ENCODE results near the gene PRR13. TPM values are rescaled to one million over a fixed set of nuclear protein-coding genes. Genes with fewer than 3 reads are reported as not detected.

The PRR13 gene
- total RNA-seq, 4 donors from 2014 or later: 175 to 307 (median 261) TPM

DNA sequence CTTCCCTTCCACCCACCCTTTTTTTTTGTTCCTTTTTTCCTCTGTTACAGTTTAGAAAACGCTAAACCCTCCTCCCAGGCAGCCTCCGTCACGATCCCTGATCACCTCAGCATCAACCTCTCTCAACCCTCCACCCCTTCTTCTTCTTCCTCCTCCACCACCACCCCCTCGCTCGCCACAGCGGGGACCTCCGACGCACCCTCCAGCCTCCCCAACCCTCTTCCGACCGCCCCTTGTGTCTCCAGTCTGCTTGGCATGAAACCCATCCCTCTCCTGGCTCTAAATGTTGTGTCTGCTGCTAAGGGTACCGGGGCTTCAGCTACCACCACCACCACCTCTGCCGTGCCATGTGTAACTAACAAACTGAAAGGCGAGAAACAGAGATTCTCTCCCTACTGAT, 33.3 kb downstream of the PRR13 start:
- intact Hi-C loops (cut with DNase I; ENCODE audit: low total_unique reads) (no loop called here), in situ Hi-C loops (cut with MboI; ENCODE audit: low pct_ligation_motif_present in 1 of 4, low pct_unique_long_range_greater_than_20kb in 1 of 4, low sequenced_read_pairs in 3 of 4) (no loop called here)
- Histone ChIP-seq H3K4me1 (peaks cover 0 to 26% (median 9%) of the 10 kb centered on the region in 4 donors), H3K4me3 (no peak overlapping the region), H3K36me3 (peaks cover 0 to 89% (median 47%) of the 10 kb centered on the region in 4 donors), H3K9me3 (no peaks in the 10 kb centered on the region), H3K27me3 (no peaks in the 10 kb centered on the region), H3K27ac (peak overlapping the region in 2 of 4 donors; percentile 4 to 20)
- WGBS, 2 donors (ENCODE audit: low coverage in 1 of 2): 51 to 66% methylated on average over 5 to 13 of the region's 13 CpGs
- TF ChIP-seq EP300 (IDR thresholded peaks at IDR 0.05; ENCODE audit: low read depth): no peak
- TF ChIP-seq, protein P1, sequence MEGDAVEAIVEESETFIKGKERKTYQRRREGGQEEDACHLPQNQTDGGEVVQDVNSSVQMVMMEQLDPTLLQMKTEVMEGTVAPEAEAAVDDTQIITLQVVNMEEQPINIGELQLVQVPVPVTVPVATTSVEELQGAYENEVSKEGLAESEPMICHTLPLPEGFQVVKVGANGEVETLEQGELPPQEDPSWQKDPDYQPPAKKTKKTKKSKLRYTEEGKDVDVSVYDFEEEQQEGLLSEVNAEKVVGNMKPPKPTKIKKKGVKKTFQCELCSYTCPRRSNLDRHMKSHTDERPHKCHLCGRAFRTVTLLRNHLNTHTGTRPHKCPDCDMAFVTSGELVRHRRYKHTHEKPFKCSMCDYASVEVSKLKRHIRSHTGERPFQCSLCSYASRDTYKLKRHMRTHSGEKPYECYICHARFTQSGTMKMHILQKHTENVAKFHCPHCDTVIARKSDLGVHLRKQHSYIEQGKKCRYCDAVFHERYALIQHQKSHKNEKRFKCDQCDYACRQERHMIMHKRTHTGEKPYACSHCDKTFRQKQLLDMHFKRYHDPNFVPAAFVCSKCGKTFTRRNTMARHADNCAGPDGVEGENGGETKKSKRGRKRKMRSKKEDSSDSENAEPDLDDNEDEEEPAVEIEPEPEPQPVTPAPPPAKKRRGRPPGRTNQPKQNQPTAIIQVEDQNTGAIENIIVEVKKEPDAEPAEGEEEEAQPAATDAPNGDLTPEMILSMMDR (IDR thresholded peaks at IDR 0.05): no peak
- TF ChIP-seq POLR2AphosphoS5 (IDR thresholded peaks at IDR 0.05): no peak
- TF ChIP-seq POLR2A (IDR thresholded peaks at IDR 0.05): no peak
- no peak for DNase-seq

DNA sequence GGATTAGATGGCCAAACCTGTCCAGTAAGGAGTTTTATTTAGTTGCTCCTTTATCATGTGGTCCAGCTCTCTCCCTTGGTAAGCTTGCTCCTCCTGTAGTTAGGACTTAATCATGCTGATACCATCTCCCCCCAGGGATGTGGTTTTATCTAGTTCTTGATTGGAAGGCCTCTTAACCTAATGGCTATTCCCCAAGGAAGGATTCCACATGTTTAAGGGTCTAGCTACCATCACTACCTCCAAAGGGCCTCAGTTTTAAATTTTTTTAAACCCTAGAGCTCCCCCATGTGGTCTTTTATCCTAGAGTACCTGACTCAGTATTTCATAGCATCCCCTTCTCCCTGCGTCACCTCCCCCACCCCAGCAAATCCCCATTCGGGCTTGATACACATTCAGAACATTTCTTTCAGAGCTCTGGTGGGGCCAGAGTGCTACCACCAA, 35.3 kb downstream of the PRR13 start:
- in situ Hi-C loops (cut with MboI; ENCODE audit: low pct_ligation_motif_present in 1 of 4, low pct_unique_long_range_greater_than_20kb in 1 of 4, low sequenced_read_pairs in 3 of 4) (no loop called here), intact Hi-C loops (cut with DNase I; ENCODE audit: low total_unique reads) (no loop called here)
- TF ChIP-seq POLR2AphosphoS5 (IDR thresholded peaks at IDR 0.05): no peak
- TF ChIP-seq, protein P1 (IDR thresholded peaks at IDR 0.05): peak in 1 of 5 experiments; percentile 10
- peaks cover 0 to 22% (median 9%) of the 10 kb centered on the region in 4 donors for H3K4me1 ChIP-seq
- H3K9me3 ChIP-seq: no peaks in the 10 kb centered on the region
- H3K4me3 ChIP-seq: no peak overlapping the region
- H3K27me3 ChIP-seq: no peaks in the 10 kb centered on the region
- peaks cover 0 to 88% (median 43%) of the 10 kb centered on the region in 4 donors for H3K36me3 ChIP-seq
- DNase-seq: no peak
- no peak overlapping the region for H3K27ac ChIP-seq
- 60 to 72% methylated on average over 2 of the region's 2 CpGs for WGBS, 2 donors (ENCODE audit: low coverage in 1 of 2)

DNA sequence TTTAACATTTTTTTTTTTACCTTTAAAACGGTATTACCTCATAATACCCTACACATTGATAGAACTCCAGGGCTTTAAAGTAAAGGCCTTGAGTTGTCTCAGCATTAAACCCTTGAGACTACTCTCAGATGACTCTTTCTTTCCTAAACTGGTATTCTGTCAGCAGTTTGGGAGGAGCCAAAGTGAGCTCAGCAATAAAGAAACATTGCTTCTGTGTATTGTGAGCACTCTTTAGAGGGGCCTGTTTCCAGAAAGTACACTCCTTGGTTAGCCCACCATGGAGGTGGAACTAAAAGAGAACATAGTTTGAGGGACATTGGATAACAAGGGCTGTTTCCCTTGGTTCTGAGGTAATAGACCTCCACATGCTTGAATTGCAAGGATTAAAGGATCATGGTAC, 37.3 kb downstream of the PRR13 start:
- Histone ChIP-seq H3K4me3 (no peak overlapping the region), H3K9me3 (no peaks in the 10 kb centered on the region), H3K27me3 (no peaks in the 10 kb centered on the region), H3K27ac (peak overlapping the region in 1 of 4 donors; percentile 36), H3K36me3 (peaks cover 0 to 68% (median 32%) of the 10 kb centered on the region in 4 donors), H3K4me1 (peaks cover 0 to 22% (median 12%) of the 10 kb centered on the region in 4 donors)
- in situ Hi-C loops (cut with MboI; ENCODE audit: low pct_ligation_motif_present in 1 of 4, low pct_unique_long_range_greater_than_20kb in 1 of 4, low sequenced_read_pairs in 3 of 4) (no loop called here), intact Hi-C loops (cut with DNase I; ENCODE audit: low total_unique reads) (no loop called here)
- WGBS, 2 donors (ENCODE audit: low coverage in 1 of 2): 47 to 57% methylated on average over 1 of the region's 1 CpG
- TF ChIP-seq, protein P1 (IDR thresholded peaks at IDR 0.05): no peak
- no peak for TF ChIP-seq POLR2AphosphoS5 (IDR thresholded peaks at IDR 0.05)
- TF ChIP-seq EP300 (IDR thresholded peaks at IDR 0.05; ENCODE audit: low read depth): no peak
- TF ChIP-seq POLR2A (IDR thresholded peaks at IDR 0.05): no peak
- no peak for DNase-seq

DNA sequence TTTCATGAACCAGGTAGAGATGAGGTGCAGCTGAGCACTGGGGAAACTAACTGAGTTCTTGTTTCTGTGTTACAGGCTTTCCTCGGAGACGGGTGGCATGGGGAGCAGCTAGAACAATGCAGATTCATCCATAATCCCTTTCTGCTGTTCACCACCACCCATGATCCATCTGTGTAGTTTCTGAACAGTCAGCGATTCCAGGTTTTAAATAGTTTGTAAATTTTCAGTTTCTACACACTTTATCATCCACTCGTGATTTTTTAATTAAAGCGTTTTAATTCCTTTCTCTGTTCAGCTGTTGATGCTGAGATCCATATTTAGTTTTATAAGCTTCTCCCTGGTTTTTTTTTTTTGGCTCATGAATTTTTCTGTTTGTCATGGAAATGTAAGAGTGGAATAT, 37.8 kb downstream of the PRR13 start:
- Histone ChIP-seq H3K27me3 (no peaks in the 10 kb centered on the region), H3K36me3 (peaks cover 0 to 64% (median 30%) of the 10 kb centered on the region in 4 donors), H3K9me3 (no peaks in the 10 kb centered on the region), H3K4me1 (peaks cover 0 to 21% (median 12%) of the 10 kb centered on the region in 4 donors), H3K27ac (peak overlapping the region in 1 of 4 donors; percentile 36), H3K4me3 (no peak overlapping the region)
- TF ChIP-seq POLR2AphosphoS5 (IDR thresholded peaks at IDR 0.05): no peak
- no peak for TF ChIP-seq POLR2A (IDR thresholded peaks at IDR 0.05)
- TF ChIP-seq, protein P1 (IDR thresholded peaks at IDR 0.05): no peak
- no peak for TF ChIP-seq EP300 (IDR thresholded peaks at IDR 0.05; ENCODE audit: low read depth)
- WGBS, 2 donors (ENCODE audit: low coverage in 1 of 2): 78 to 93% methylated on average over 4 to 5 of the region's 5 CpGs
- no peak for DNase-seq
- intact Hi-C loops (cut with DNase I; ENCODE audit: low total_unique reads) (no loop called here), in situ Hi-C loops (cut with MboI; ENCODE audit: low pct_ligation_motif_present in 1 of 4, low pct_unique_long_range_greater_than_20kb in 1 of 4, low sequenced_read_pairs in 3 of 4) (no loop called here)

All from transverse colon (tissue), 4 donors.